GM18951 (cell line): ENCODE measurements around the gene ASIC2.

ENCODE experiments used
- POLR2A ChIP-seq: IDR thresholded peaks from 4 replicates; pipeline ENCODE4 v1.6.1; 2011; ENCODE audit warnings: mild to moderate bottlenecking; ENCODE audit not compliant: insufficient read length, insufficient read depth; ENCODE audit errors: extremely low read depth
- in situ Hi-C: fragments of 300-500 bp; cut with MboI; formaldehyde crosslinking; loops from one replicate; pipeline ENCODE4 v1.12.0; 2022; ENCODE audit warnings: low sequenced_read_pairs, mixed read lengths, inconsistent platforms; ENCODE audit not compliant: unreplicated experiment

The ASIC2 gene

DNA sequence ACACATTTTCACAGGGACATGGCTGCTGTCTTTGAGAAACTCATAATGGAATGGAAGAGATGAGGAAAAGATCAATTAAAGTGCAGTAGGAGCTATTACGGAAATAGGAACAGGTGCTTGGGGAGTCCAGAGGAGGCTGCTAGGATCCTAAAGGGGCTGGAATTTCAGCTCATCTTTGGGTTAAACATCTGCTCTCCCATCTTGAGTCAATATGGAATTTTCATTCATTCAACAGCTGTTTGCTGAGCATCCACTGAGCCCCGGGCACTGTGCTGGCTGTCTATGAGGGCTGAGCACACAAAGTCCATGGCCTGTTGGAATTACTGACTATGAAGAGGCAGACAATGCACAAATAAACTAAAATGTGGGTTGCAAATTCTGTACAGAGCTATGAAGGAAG is 47.9 kb downstream of the ASIC2 start:
- in situ Hi-C loops: no loop called here

DNA sequence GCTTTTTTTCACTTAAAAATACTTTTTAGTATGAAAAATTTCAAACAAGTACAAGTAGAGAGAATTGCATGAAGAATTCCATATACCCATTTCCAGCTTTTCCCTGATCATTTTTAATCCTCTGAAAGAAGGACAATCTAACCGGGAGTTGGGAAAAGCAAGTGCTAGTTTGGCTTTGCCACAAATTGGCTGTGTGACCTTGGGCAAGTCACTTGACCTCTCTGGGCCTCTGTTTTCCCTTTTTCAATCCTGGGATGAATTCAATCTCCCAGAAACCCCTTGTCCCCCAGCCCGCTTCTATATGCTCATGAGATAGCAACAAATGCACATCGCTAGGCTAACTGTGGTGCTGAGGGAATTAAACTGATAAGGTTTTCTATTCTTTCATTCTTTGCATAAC is 49.4 kb downstream of the ASIC2 start:
- TF ChIP-seq POLR2A: no peak
- in situ Hi-C loops: no loop called here

More for the DNA sequence above, 47.9 kb downstream of the ASIC2 start:
- no peak for TF ChIP-seq POLR2A

DNA sequence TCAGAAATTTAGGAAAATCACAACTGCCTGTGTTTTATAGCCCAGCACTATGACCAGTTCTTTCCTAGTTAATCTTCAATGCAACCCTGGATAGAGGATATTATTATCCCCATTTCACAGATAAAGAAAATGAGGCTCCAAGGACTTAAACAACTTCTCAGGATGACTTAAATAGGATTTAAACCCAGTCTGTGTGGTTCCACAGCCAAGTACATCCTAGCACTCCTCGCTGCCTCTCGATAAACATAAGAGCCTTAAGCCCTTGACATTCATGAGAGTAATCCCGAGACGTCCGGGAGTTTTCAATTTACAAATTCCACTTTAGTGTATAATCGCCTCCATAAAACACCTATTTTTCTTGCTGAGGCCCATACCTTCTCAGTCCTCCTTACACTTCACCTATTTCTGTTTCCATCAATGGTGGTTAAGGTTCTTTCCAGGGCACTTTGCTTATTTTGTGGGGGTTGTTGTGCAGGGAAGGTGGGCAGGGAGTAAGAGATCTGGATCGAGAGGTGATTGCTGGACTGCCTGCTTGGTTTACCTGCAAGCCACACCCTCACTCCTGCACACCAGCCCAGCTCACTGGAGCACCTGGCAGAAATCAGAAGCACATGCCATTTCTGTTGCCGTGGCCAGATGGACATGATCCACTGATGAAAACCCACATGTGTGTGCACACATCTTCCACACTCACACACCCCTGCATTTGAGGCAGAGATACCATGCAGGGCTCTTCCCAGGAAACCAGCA is 50.5 kb downstream of the ASIC2 start:
- in situ Hi-C loops: no loop called here
- TF ChIP-seq POLR2A: no peak

DNA sequence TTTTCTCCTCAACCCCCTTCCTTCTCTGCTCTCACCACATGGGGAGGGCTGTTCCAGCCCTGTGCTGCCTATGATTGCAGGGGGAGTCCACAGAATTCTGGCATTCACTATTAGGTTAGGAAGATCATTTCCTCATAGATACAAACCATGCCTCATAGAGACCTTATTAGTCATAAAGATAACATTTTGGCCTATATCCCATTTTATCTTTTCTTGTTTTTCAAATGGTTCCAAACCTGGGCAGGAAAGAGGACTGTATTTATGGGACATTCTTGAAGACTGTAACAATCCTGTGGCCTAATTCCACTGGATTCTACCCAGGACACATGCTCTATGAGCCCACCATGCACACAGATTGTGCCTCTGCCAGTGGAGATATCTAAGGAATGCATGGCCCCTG is 51.7 kb downstream of the ASIC2 start:
- no peak for TF ChIP-seq POLR2A
- in situ Hi-C loops: no loop called here

DNA sequence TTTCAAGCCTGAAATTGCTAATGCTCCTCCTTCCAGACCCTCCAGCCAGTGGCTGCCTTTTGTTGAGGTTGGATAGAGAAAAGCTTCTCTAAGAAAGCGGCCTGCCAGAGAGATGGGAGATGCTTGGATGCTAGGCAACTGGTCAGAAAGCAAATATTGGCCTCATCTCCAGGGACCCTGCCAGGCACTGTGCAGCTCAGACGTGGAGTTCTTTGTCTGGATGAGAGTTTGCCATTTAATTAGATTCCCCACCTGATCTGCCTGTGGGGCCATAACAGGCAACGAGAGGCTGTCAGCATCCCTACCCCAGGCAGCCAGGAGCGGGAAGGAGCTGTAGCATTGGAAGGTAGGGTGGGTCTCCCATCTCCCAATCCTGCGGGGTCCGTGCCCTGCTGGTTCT is 52.7 kb downstream of the ASIC2 start:
- TF ChIP-seq POLR2A: no peak
- in situ Hi-C loops: no loop called here

DNA sequence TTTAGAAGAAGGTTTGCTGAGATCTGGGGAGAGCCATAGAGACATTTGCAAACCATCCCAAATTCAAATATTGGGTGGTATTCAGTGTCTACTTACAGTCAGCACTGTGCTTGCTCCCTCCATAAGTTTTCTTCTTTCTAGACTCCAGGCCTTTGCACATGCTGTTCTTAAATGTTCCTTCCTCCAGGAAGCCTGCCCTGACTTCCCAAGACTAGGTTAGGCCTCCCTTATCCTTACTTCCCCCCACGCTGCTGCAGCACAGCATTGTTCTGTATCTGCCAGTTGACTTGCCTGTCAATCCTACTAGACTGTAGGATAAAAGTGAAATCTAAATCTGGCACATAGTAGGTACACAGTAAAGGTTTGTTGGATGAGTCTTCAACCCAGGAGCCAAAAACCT is 53.4 kb downstream of the ASIC2 start:
- in situ Hi-C loops: no loop called here
- no peak for TF ChIP-seq POLR2A

DNA sequence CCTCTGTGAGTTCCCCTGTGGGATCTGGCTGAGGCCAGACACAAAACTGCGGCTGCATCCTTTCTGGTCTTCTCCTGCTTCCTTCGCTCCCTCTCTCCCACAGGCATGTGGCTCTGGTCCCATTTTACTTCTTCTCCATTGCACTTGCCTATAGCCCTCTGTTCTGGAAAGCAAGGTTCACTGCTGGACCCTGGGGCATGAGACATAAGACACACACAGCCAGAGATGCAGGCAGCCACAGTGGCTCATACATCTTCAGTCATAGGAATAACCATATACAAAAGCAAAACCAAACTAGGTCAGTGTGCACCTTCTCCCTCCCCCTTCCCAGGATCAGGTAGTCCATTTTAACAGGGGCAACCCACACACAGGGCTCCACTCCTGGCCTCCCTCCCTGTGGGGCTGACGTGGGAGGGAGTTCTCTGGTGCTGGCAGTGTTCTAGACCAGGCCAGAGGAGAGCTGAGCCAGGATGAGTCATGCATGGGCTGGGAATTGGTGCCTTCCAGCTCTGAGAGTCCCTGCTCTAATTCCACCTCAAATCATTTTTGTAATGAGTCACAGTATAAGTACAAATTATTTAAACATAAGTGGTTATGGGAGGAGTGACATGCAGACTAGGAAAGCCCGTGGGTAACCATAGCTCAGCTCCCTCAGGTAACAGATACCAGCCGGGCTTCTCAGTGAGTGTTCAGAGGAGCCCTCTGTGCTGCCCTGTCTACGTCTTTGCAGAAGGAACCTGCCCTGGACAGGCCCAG is 58.0 kb downstream of the ASIC2 start:
- no peak for TF ChIP-seq POLR2A
- in situ Hi-C loops: no loop called here

DNA sequence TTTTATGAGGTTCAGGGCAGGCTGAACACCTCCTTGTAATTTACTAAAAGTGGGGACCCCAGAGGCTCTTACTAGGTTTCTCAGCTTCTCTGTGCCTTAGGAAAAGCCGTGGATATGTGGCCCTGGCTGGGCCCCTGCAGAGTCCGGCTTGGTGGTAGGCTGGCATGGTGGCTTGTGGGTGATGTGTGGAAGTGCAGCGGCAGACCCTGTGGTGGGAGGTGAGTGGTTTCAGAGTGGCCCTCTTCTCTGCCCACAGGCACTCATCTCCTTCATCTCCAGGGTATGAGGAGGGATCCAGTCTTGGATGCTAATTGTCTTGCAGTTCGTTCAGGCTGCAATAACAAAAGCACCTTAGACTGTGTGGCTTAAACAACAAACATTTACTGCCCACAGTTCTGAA is 58.9 kb downstream of the ASIC2 start:
- in situ Hi-C loops: no loop called here

DNA sequence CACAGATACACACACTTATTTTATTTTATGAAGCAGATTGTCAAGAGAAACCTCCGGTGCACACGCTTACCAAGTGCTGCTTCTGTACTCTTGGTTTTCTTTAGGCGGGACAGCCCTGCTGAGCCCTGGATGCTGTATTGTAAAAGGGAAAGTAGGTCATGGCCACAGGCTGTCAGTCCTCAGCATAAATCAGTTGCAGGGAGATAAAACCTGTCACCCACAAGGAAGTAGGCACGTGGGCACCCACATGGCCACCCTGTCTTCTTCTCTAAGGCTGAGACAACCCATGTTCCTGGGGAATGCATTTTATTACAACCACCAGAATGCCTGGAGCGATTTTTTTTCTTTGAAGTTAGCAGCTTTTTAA is 59.3 kb downstream of the ASIC2 start:
- in situ Hi-C loops: no loop called here
- no peak for TF ChIP-seq POLR2A

More for the DNA sequence above, 58.9 kb downstream of the ASIC2 start:
- TF ChIP-seq POLR2A: no peak

DNA sequence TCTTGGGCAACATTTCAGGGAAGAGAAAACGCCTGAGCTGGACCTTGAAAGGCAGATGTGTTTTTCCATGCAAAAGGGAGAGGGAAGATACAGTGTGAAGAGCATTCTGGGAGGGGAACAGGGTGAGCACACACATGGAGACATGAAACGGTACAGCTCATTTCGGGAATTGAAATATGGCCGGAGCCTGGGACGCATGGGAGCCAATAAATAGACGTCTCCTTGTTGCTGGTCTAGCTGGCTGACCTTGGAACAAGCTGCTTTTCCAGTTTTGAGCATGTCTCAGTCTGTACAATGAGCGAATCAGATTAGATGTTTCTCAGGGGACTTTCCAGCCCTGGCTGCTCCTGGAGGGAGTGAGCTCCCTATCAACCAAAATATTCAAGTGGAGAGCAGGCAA is 63.6 kb downstream of the ASIC2 start:
- no peak for TF ChIP-seq POLR2A
- in situ Hi-C loops: no loop called here

DNA sequence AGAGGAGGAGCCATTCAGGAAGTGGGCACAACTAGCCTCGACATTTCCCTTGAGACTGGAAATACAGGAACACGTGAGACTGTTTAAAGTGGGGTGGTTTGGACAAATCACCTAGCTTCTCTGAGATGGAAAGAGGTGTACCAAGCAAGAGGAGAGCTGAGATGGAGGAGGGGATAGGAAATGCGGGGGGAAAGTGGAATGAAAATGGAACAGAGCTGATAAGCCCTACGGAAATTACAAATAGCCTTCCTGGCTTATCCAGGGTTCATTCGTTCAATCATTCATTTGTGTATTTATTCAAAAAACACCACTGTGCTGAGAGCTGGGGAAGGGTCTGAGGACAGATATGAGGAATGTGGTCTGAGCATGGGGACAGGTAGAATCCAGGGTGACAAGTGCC is 64.1 kb downstream of the ASIC2 start:
- TF ChIP-seq POLR2A: no peak
- in situ Hi-C loops: no loop called here

DNA sequence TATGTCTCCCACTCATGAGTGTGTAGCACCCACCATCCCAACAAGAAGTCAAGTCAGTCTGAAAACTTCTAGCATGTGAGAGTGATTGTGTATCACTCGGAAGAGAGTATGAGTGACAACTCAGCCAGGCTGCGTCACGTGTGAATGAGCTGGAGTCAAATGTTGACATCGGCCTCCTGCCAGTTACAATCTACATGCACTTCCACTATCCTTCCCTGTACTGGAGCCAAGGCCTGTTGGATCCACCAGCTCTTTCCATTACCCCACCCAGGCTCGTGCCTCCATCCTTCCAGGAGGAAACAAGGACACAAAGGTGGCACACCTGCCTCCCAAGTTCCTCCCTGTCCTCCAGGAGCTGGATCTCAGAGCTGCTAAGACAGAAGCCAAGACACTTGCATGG is 64.5 kb downstream of the ASIC2 start:
- no peak for TF ChIP-seq POLR2A
- in situ Hi-C loops: no loop called here

DNA sequence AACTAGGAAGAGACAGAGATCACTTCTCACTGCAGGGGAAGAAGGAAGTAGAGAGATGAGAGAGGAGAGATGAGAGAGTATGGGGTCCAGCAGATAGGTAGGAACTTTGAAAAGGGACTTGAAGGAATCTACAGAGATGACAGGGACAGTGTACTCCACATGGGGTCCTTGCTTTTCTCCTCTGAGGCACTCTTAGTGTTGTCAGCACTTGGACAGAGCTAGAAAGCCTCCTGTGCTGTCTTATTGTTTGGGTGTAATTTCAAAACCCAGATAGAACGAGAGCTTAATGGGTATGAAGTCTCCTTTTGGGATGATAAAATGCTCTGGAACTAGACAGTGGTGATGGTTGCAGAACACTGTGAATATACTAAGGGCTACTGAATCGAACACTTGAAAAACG is 65.2 kb downstream of the ASIC2 start:
- in situ Hi-C loops: no loop called here

DNA sequence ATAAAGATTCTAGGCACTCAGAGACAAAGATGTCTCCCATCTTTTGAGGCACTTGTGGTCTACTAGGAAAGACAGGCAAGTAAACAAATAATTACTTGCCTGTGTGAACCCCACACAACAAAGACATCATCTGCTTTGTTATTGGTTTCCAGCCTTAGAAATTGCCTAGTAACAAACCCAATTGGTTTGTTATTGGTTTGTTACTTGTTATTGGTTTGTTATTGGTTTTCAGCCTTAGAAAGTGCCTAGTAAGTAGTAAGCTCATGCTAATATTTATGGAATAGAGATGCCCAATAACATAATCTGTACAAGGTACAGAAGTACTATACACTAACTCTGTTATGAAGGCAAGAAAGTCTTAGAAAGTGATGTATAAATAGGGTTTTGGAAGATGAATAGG is 67.1 kb downstream of the ASIC2 start:
- in situ Hi-C loops: no loop called here
- no peak for TF ChIP-seq POLR2A

More for the DNA sequence above, 65.2 kb downstream of the ASIC2 start:
- TF ChIP-seq POLR2A: no peak
